ENCODE results near the gene CMBL. TPM values are rescaled to one million over a fixed set of nuclear protein-coding genes. Genes with fewer than 3 reads are reported as not detected.

The CMBL gene
- total RNA-seq, 1 experiment from 2014 or later = 43.2 TPM

DNA sequence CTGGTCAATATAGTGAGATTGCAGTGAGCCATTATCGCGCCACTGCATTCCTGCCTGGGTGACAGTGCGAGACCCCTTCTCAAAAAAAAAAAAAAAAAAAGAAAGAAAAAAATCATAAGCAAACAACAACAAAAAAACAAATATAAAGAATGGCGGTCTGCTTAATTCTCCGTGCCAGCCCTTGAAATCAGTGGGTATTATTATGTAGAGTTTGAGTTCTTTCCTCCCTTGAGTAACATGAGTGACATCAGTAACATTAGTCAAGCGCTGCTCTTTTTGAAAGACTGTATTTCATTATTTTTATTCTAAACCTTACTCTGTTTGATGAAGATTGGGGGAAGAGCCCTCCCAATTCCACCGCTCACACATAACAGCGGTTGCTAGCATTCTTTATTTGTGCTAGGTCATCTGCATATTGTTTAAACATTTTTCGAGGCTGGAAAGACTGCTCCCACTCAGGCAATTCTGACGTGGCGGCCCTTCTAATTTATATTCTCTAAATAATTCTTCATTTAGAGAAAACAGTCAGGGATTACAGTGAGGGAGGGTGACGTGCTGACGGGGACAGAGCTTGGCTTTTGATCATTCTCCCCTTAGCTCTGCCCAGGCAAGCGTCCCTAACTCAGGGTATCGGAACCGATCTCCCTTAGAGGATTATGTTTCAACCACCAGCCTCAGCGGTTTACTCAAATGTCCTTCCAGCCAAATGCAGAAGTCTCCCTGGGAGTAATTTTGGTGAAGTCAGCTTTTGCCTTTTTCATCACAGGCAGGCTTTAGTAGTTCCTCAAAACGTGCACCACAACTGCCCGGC is 44.9 kb upstream of the CMBL start:
- H3K4me3 ChIP-seq (ENCODE audit: low read depth in 2 of 2, low read length in 2 of 2) = peak overlapping the region; percentile 79 to 94
- H3K27me3 ChIP-seq (ENCODE audit: control insufficient read depth, insufficient read depth, low read length) = no peaks in the 10 kb centered on the region
- POLR2A ChIA-PET = interaction anchor here (0.6 to 1.2 kb wide), 5 partner anchors 11 to 58 kb away, joined by 3 to 15 read pairs (median 3); no protein-coding TSS in a partner anchor
- peaks cover 31% of the 10 kb centered on the region for H3K4me1 ChIP-seq (ENCODE audit: control insufficient read depth, insufficient read depth, low read length)
- TSS peak; percentile 94 for BruUV-seq (replicated peaks)
- DNase-seq (ENCODE audit: low read depth, low spot score) = no peak
- in situ Hi-C loops (cut with HindIII; ENCODE audit: low pct_unique_long_range_greater_than_20kb, low sequenced_read_pairs) (no loop called here), intact Hi-C loops (cut with micrococcal nuclease; ENCODE audit: unreplicated experiment) (no loop called here)
- CTCF ChIA-PET = interaction anchor here (0.5 kb wide), 1 partner anchor 67 kb away, joined by 7 read pairs; no protein-coding TSS in a partner anchor
- no peaks in the 10 kb centered on the region for H3K9me3 ChIP-seq (ENCODE audit: control insufficient read depth, insufficient read depth, low read depth, low read length)
- H3K27ac ChIP-seq (ENCODE audit: low read length) = peak overlapping the region; percentile 97
- TF ChIP-seq TCF7L2 (IDR thresholded peaks at IDR 0.05; ENCODE audit: low read depth, low read length) = no peak
- no peak; the same call in 1 of the 2 replicates for TF ChIP-seq POLR2AphosphoS5 (IDR thresholded peaks at IDR 0.05; ENCODE audit: low read depth, low read length)
- TF ChIP-seq, protein P1, sequence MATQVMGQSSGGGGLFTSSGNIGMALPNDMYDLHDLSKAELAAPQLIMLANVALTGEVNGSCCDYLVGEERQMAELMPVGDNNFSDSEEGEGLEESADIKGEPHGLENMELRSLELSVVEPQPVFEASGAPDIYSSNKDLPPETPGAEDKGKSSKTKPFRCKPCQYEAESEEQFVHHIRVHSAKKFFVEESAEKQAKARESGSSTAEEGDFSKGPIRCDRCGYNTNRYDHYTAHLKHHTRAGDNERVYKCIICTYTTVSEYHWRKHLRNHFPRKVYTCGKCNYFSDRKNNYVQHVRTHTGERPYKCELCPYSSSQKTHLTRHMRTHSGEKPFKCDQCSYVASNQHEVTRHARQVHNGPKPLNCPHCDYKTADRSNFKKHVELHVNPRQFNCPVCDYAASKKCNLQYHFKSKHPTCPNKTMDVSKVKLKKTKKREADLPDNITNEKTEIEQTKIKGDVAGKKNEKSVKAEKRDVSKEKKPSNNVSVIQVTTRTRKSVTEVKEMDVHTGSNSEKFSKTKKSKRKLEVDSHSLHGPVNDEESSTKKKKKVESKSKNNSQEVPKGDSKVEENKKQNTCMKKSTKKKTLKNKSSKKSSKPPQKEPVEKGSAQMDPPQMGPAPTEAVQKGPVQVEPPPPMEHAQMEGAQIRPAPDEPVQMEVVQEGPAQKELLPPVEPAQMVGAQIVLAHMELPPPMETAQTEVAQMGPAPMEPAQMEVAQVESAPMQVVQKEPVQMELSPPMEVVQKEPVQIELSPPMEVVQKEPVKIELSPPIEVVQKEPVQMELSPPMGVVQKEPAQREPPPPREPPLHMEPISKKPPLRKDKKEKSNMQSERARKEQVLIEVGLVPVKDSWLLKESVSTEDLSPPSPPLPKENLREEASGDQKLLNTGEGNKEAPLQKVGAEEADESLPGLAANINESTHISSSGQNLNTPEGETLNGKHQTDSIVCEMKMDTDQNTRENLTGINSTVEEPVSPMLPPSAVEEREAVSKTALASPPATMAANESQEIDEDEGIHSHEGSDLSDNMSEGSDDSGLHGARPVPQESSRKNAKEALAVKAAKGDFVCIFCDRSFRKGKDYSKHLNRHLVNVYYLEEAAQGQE (IDR thresholded peaks at IDR 0.05; ENCODE audit: insufficient read depth in 1 of 2, low read depth in 2 of 2, low read length in 1 of 2) = no peak
- TF ChIP-seq, protein P2, sequence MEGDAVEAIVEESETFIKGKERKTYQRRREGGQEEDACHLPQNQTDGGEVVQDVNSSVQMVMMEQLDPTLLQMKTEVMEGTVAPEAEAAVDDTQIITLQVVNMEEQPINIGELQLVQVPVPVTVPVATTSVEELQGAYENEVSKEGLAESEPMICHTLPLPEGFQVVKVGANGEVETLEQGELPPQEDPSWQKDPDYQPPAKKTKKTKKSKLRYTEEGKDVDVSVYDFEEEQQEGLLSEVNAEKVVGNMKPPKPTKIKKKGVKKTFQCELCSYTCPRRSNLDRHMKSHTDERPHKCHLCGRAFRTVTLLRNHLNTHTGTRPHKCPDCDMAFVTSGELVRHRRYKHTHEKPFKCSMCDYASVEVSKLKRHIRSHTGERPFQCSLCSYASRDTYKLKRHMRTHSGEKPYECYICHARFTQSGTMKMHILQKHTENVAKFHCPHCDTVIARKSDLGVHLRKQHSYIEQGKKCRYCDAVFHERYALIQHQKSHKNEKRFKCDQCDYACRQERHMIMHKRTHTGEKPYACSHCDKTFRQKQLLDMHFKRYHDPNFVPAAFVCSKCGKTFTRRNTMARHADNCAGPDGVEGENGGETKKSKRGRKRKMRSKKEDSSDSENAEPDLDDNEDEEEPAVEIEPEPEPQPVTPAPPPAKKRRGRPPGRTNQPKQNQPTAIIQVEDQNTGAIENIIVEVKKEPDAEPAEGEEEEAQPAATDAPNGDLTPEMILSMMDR (IDR thresholded peaks at IDR 0.05) = no peak
- TF ChIP-seq SIN3A (IDR thresholded peaks at IDR 0.05; ENCODE audit: borderline replicate concordance, insufficient read depth, low read depth, low read length) = no peak
- no peaks in the 10 kb centered on the region; the same call in 1 of the 2 replicates for H3K36me3 ChIP-seq (ENCODE audit: control insufficient read depth, insufficient read depth, low read length)
- ATAC-seq = no peak

DNA sequence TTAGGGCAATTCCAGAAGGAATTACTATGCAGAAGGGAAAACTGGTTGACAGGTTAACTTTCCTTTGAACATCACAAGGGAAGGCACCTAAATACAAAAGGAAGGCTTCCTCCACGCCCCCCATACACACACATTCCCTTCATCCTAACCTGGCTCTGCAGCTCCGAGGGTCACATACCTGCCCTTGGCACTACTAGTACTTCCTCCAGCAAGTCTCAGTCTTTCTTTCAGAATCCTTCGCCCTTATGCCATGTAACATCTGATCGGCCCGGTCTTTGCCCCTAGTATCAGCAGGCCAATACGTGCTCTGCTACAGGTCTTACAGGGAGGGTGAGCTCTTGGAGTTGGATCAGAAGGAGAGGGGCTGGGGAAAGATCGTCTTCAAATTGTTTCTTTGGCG is 44.2 kb upstream of the CMBL start:
- in situ Hi-C loops (cut with HindIII; ENCODE audit: low pct_unique_long_range_greater_than_20kb, low sequenced_read_pairs) = no loop called here

More for the DNA sequence above, 44.2 kb upstream of the CMBL start:
- ATAC-seq (no peak), DNase-seq (ENCODE audit: low read depth, low spot score) (no peak)
- Histone ChIP-seq H3K9me3 (ENCODE audit: control insufficient read depth, insufficient read depth, low read depth, low read length) (no peaks in the 10 kb centered on the region), H3K4me3 (ENCODE audit: low read depth in 2 of 2, low read length in 2 of 2) (no peak overlapping the region), H3K27me3 (ENCODE audit: control insufficient read depth, insufficient read depth, low read length) (no peaks in the 10 kb centered on the region), H3K4me1 (ENCODE audit: control insufficient read depth, insufficient read depth, low read length) (peaks cover 23% of the 10 kb centered on the region), H3K27ac (ENCODE audit: low read length) (no peak overlapping the region), H3K36me3 (ENCODE audit: control insufficient read depth, insufficient read depth, low read length) (no peaks in the 10 kb centered on the region; the same call in 1 of the 2 replicates)
- ChIA-PET POLR2A (no interaction called here), CTCF (no interaction called here)
- TF ChIP-seq SIN3A (IDR thresholded peaks at IDR 0.05; ENCODE audit: borderline replicate concordance, insufficient read depth, low read depth, low read length) = no peak
- TF ChIP-seq, protein P1 (IDR thresholded peaks at IDR 0.05; ENCODE audit: insufficient read depth in 1 of 2, low read depth in 2 of 2, low read length in 1 of 2) = no peak
- no peak for TF ChIP-seq TCF7L2 (IDR thresholded peaks at IDR 0.05; ENCODE audit: low read depth, low read length)
- TF ChIP-seq, protein P2 (IDR thresholded peaks at IDR 0.05) = no peak
- TF ChIP-seq POLR2AphosphoS5 (IDR thresholded peaks at IDR 0.05; ENCODE audit: low read depth, low read length) = no peak
- intact Hi-C loops (cut with micrococcal nuclease; ENCODE audit: unreplicated experiment) = no loop called here
- no TSS peak for BruUV-seq (replicated peaks)
